Measurements from ENCODE around the gene HRAS. TPM values are rescaled to one million over a fixed set of nuclear protein-coding genes. Genes with fewer than 3 reads are reported as not detected.

The HRAS gene
- total and polyA plus RNA-seq, 10 of the 15 experiments (the other 5 are each of a cell fraction or from before 2014, with no cell fraction given): 2.8 to 72.4 (median 31.7) TPM

DNA sequence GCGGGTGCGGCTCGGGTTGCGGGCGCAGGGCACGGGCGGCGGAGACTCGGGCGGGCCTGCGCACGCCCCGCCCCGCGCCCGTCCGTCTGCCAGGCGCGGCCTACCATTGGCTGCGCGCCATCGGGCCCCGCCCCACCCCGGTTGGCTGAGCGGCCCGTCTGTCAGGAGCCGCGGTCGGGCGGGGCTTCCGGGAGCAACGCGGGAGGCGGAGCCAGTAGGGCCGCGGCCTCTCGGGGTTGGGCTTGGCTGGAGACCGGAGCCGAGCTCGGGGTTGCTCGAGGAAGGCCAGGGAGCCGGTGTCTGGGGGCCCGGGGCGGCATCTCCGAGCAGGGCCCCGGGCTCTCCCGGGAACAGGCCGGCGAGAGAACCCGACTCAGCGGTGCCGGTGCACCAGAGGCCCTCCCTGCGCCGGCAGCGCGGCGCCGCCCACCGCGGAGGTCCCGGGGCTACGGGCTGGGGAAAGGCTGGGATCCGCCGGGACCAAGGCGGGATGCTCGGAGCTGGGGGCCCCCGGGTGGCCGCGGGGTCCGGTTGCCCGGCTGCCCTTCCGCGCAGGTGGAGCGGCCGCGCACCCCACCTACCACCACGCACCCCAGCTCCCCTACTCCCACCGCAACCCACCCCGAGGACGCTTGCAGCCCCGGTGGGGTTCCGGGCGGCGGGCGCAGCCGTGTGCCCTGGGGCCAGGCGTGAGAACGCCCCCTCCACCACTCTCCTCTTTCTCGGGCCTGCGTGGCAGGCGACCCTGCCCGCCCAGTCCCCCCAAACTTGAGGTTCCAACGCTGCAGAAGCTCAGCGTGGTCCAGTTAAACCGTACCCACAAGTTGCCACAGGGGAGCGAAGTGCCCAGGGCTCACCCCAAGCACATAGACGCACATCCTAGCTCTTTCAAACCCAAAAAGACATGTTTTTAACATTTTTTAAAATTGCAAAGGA is at the start of gene HRAS (continued):
- TF ChIP-seq, protein P1, sequence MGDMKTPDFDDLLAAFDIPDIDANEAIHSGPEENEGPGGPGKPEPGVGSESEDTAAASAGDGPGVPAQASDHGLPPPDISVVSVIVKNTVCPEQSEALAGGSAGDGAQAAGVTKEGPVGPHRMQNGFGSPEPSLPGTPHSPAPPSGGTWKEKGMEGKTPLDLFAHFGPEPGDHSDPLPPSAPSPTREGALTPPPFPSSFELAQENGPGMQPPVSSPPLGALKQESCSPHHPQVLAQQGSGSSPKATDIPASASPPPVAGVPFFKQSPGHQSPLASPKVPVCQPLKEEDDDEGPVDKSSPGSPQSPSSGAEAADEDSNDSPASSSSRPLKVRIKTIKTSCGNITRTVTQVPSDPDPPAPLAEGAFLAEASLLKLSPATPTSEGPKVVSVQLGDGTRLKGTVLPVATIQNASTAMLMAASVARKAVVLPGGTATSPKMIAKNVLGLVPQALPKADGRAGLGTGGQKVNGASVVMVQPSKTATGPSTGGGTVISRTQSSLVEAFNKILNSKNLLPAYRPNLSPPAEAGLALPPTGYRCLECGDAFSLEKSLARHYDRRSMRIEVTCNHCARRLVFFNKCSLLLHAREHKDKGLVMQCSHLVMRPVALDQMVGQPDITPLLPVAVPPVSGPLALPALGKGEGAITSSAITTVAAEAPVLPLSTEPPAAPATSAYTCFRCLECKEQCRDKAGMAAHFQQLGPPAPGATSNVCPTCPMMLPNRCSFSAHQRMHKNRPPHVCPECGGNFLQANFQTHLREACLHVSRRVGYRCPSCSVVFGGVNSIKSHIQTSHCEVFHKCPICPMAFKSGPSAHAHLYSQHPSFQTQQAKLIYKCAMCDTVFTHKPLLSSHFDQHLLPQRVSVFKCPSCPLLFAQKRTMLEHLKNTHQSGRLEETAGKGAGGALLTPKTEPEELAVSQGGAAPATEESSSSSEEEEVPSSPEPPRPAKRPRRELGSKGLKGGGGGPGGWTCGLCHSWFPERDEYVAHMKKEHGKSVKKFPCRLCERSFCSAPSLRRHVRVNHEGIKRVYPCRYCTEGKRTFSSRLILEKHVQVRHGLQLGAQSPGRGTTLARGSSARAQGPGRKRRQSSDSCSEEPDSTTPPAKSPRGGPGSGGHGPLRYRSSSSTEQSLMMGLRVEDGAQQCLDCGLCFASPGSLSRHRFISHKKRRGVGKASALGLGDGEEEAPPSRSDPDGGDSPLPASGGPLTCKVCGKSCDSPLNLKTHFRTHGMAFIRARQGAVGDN (IDR thresholded peaks at IDR 0.05): 0 out of 2 replicates have a peak, but pooled peaks have one; percentile 38
- TF ChIP-seq, protein P2, sequence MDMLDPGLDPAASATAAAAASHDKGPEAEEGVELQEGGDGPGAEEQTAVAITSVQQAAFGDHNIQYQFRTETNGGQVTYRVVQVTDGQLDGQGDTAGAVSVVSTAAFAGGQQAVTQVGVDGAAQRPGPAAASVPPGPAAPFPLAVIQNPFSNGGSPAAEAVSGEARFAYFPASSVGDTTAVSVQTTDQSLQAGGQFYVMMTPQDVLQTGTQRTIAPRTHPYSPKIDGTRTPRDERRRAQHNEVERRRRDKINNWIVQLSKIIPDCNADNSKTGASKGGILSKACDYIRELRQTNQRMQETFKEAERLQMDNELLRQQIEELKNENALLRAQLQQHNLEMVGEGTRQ (IDR thresholded peaks at IDR 0.05; ENCODE audit: borderline replicate concordance, low read depth, low read length): no peak
- no peak for TF ChIP-seq SMAD5 (IDR thresholded peaks at IDR 0.05; ENCODE audit: low read depth)
- TF ChIP-seq GATAD2B (conservative IDR thresholded peaks at IDR 0.05; ENCODE audit: low read depth): peak; percentile 93
- TF ChIP-seq IKZF1 (conservative IDR thresholded peaks at IDR 0.05): peak; percentile 88
- TF ChIP-seq FOS (IDR thresholded peaks at IDR 0.05; ENCODE audit: borderline replicate concordance, extremely low read depth, insufficient read length): peak; percentile 51
- peak; percentile 84 for TF ChIP-seq IRF3 (IDR thresholded peaks at IDR 0.05)
- TF ChIP-seq ZNF207 (IDR thresholded peaks at IDR 0.05; ENCODE audit: borderline replicate concordance): peak; percentile 61; the same call in 1 of the 2 replicates
- peak; percentile 57; the same call in 1 of the 2 replicates for TF ChIP-seq POLR2AphosphoS5 (IDR thresholded peaks at IDR 0.05; ENCODE audit: low read length)
- TF ChIP-seq SREBF2 (IDR thresholded peaks at IDR 0.05; ENCODE audit: low read length): no peak
- TF ChIP-seq NRF1 (conservative IDR thresholded peaks at IDR 0.05; ENCODE audit: low read depth, low read length): peak; percentile 50
- TF ChIP-seq GABPA (IDR thresholded peaks at IDR 0.05; ENCODE audit: low read depth): peak; percentile 75
- no peak for TF ChIP-seq PAX8 (IDR thresholded peaks at IDR 0.05)
- 0 out of 2 replicates have a peak, but pooled peaks have one; percentile 47 for TF ChIP-seq POLR2AphosphoS2 (IDR thresholded peaks at IDR 0.05; ENCODE audit: low read depth, low read length)
- peak; percentile 24 for TF ChIP-seq BACH1 (IDR thresholded peaks at IDR 0.05; ENCODE audit: borderline replicate concordance)
- TF ChIP-seq CHD2 (IDR thresholded peaks at IDR 0.05; ENCODE audit: borderline replicate concordance, low read depth, low read length): peak; percentile 91
- no peak for TF ChIP-seq SREBF1 (IDR thresholded peaks at IDR 0.05; ENCODE audit: low read length)
- TF ChIP-seq NR2C1 (IDR thresholded peaks at IDR 0.05): 0 out of 2 replicates have a peak, but pooled peaks have one; percentile 23
- TF ChIP-seq CHD1 (IDR thresholded peaks at IDR 0.05; ENCODE audit: low read depth, low read length): no peak
- TF ChIP-seq FOXM1 (IDR thresholded peaks at IDR 0.05; ENCODE audit: low read depth, low read length): no peak
- TF ChIP-seq JUNB (IDR thresholded peaks at IDR 0.05): no peak
